HepG2 (cell line): ENCODE results near the gene C16orf89. TPM values are rescaled to one million over a fixed set of nuclear protein-coding genes. Genes with fewer than 3 reads are reported as not detected.
A peak's percentile ranks its signal among the peaks of the same experiment; 100 is the strongest.

Experiments
- AGO2 ChIP-seq: fragments of 200-400 bp; formaldehyde crosslinking; optimal IDR thresholded peaks from 2 replicates; pipeline ENCODE3; 2017; ENCODE audit warnings: mild to moderate bottlenecking, low read depth, low read length, moderate library complexity
- ATF5 ChIP-seq: sonication (generic); formaldehyde crosslinking; IDR thresholded peaks from 2 replicates; pipeline ENCODE4 v1.4.0; 2020; ENCODE audit warnings: mild to moderate bottlenecking, low read depth, missing genetic modification reagents
- CHD4 ChIP-seq: fragments of 200-600 bp; sonication (generic); IDR thresholded peaks from 2 replicates; pipeline ENCODE4 v1.7.0; 2017; ENCODE audit warnings: mild to moderate bottlenecking, low read length, borderline replicate concordance
- EEA1 ChIP-seq: sonication (generic); formaldehyde crosslinking; IDR thresholded peaks from 2 replicates; pipeline ENCODE4 v1.5.1; 2020; ENCODE audit warnings: mild to moderate bottlenecking, missing genetic modification reagents, borderline replicate concordance
- FOSL1 ChIP-seq: sonication (generic); formaldehyde crosslinking; IDR thresholded peaks from 2 replicates; pipeline ENCODE4 v1.9.0; 2021; ENCODE audit warnings: missing genetic modification reagents, borderline replicate concordance
- FOXO4 ChIP-seq: sonication (generic); formaldehyde crosslinking; conservative IDR thresholded peaks from 2 replicates; pipeline ENCODE4 v1.8.1; 2023; ENCODE audit warnings: missing genetic modification reagents
- JUNB ChIP-seq: sonication (generic); formaldehyde crosslinking; IDR thresholded peaks from 2 replicates; pipeline ENCODE4 v1.8.0; 2022; ENCODE audit warnings: missing genetic modification reagents, mild to moderate bottlenecking, borderline replicate concordance
- LBX2 ChIP-seq: sonication (generic); formaldehyde crosslinking; IDR thresholded peaks from 2 replicates; pipeline ENCODE4 v1.5.0; 2020; ENCODE audit warnings: missing genetic modification reagents, mild to moderate bottlenecking, borderline replicate concordance
- PAF1 ChIP-seq: IDR thresholded peaks from 2 replicates; pipeline ENCODE4 v1.6.1; 2016; ENCODE audit warnings: missing genetic modification reagents, missing compliant biosample characterization
- RERE ChIP-seq: IDR thresholded peaks from 2 replicates; pipeline ENCODE4 v1.6.1; 2016; ENCODE audit warnings: low read depth, missing genetic modification reagents, missing compliant biosample characterization
- RFX3 ChIP-seq: IDR thresholded peaks from 2 replicates; pipeline ENCODE4 v1.6.1; 2016; ENCODE audit warnings: missing biosample characterization, missing genetic modification reagents
- SKI ChIP-seq: fragments of 450-650 bp; IDR thresholded peaks from one replicate; pipeline ENCODE4 v1.6.1; 2018; ENCODE audit warnings: mild to moderate bottlenecking; ENCODE audit not compliant: partially characterized antibody
- THAP8 ChIP-seq: sonication (generic); formaldehyde crosslinking; IDR thresholded peaks from 2 replicates; pipeline ENCODE4 v1.5.1; 2020; ENCODE audit warnings: missing genetic modification reagents, mild to moderate bottlenecking, borderline replicate concordance
- TSC22D2 ChIP-seq: sonication (generic); formaldehyde crosslinking; IDR thresholded peaks from 2 replicates; pipeline ENCODE4 v1.5.1; 2020; ENCODE audit warnings: missing genetic modification reagents, mild to moderate bottlenecking, borderline replicate concordance
- ZC3H13 ChIP-seq: sonication (generic); formaldehyde crosslinking; IDR thresholded peaks from 2 replicates; pipeline ENCODE4 v1.8.1; 2023; ENCODE audit warnings: mild to moderate bottlenecking, missing genetic modification reagents, moderate library complexity
- ZFP36 ChIP-seq: fragments of 150-350 bp; IDR thresholded peaks from 2 replicates; pipeline ENCODE4 v1.6.1; 2018; ENCODE audit warnings: borderline replicate concordance, low read length, low read depth; ENCODE audit not compliant: partially characterized antibody
- ZNF556 ChIP-seq: sonication (generic); formaldehyde crosslinking; IDR thresholded peaks from 2 replicates; pipeline ENCODE4 v1.4.0; 2020; ENCODE audit warnings: mild to moderate bottlenecking, missing genetic modification reagents, borderline replicate concordance
- ZNF563 ChIP-seq: sonication (generic); formaldehyde crosslinking; IDR thresholded peaks from 2 replicates; pipeline ENCODE4 v1.8.0; 2022; ENCODE audit warnings: mild to moderate bottlenecking, moderate library complexity, missing genetic modification reagents
- ZNF576 ChIP-seq: sonication (generic); formaldehyde crosslinking; IDR thresholded peaks from 2 replicates; pipeline ENCODE4 v1.4.0; 2020; ENCODE audit warnings: mild to moderate bottlenecking, missing genetic modification reagents
- ZNF703 ChIP-seq: sonication (generic); formaldehyde crosslinking; IDR thresholded peaks from 2 replicates; pipeline ENCODE4 v1.5.1; 2020; ENCODE audit warnings: missing genetic modification reagents, mild to moderate bottlenecking, moderate library complexity, borderline replicate concordance
- ZNF747 ChIP-seq: sonication (generic); formaldehyde crosslinking; IDR thresholded peaks from 2 replicates; pipeline ENCODE4 v1.8.1; 2023; ENCODE audit warnings: missing genetic modification reagents, mild to moderate bottlenecking, borderline replicate concordance
- polyA plus RNA-seq, 8 experiments: library from polyadenylated mRNA; depleted of rRNA in 3 of 8; stranded (reverse) in 7 of 8; unstranded in 1 of 8; fragments of >200 nt; fragmentation: Illumina TruSeq in 4 of 8; extraction: Trizol in 4 of 8; gene quantifications; 2 replicates each; pipeline versions ENCODE4 v1.2.1 to v1.2.3, GENCODE V29; 2011 to 2016; ENCODE audit warnings: low read depth in 4 of 8, missing spikeins in 1 of 8, mixed read lengths in 1 of 8; ENCODE audit not compliant: insufficient read depth in 1 of 8
- total RNA-seq, 5 experiments: library from RNA; depleted of rRNA; stranded (reverse); fragments of >200 nt; fragmentation: Illumina TruSeq; extraction: Trizol; gene quantifications; 2 replicates each; pipeline ENCODE4 v1.2.3, GENCODE V29; 2016; ENCODE audit warnings: low read depth in 1 of 5

Gene C16orf89
- total and polyA plus RNA-seq, 2 of the 13 experiments (the other 11 are each of a cell fraction or from before 2014, with no cell fraction given), result 1.9 to 3.4 TPM

GRCh38 chr16:5042574-5043171, 23.1 kb downstream of the C16orf89 start (continued):
- TF ChIP-seq RERE (no peak), FOSL1 (CRISPR knock-in tag) (no peak), ZNF747 (CRISPR knock-in tag) (no peak), ZNF556 (no peak), ATF5 (CRISPR knock-in tag) (no peak), TSC22D2 (CRISPR knock-in tag) (no peak), ZC3H13 (CRISPR knock-in tag) (no peak), FOXO4 (0 out of 2 replicates have a peak, but pooled peaks have one; percentile 53), JUNB (no peak), ZFP36 (no peak), THAP8 (CRISPR knock-in tag) (no peak), ZNF703 (no peak), LBX2 (CRISPR knock-in tag) (0 out of 2 replicates have a peak, but pooled peaks have one; percentile 49), CHD4 (no peak), SKI (no peak), AGO2 (no peak), EEA1 (CRISPR knock-in tag) (no peak), RFX3 (CRISPR knock-in tag) (no peak), ZNF576 (CRISPR knock-in tag) (no peak), ZNF563 (CRISPR knock-in tag) (no peak), PAF1 (CRISPR knock-in tag) (no peak)
